ENCODE results near the gene SH3GLB2.
"Not testable (repeated sequence)": the region's sequence is repeated elsewhere in the genome, so short reads cannot be mapped to it uniquely, and the experiment has no call there.

Gene SH3GLB2

GRCh38 chr9:128987805-128988204 lies 40.3 kb downstream of the SH3GLB2 start:
- DNase-seq, result no peak

- DNase-seq, result no peak
These were observed 41.5 kb downstream of the SH3GLB2 start for GRCh38 chr9:128986671-128987070.

GRCh38 chr9:128983536-128983935 lies 44.6 kb downstream of the SH3GLB2 start:
- DNase-seq, result no peak

DNA sequence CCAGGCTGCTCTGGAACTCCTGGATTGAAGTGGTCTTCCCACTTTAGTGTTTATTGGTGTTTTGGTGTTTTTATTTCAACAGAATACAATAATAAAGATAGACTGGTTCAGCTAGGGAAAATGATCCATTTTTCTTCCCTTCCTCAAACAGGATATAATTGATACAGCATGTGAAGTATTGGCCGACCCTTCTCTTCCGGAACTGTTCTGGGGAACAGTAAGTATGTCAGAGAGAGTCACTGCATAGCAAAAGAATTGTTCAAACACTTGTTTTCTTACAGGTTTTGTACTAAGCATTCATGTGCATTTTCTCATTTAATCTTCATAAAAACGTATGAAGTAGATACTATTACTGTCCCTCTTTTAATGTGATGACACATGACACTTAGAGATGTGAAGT lies 49.0 kb downstream of the SH3GLB2 start:
- no peak for DNase-seq

DNA sequence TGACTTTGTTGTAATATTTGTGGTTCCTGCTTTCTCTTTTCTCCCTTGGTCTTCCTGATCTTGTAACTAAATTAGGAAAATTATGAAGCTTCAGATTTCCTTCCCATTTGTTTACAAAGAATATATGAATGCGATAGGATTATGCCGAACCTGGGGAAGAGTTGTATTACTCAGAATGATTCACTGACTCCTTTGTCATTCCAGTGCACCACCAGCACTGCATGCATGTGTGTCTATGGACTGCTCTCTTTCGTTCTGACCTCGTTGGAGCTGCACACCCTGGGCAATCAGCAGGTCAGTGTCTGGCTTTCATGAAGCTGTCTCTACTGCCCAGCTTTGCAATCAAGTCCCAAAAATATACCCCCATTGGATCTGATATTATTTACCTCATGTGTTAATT lies 55.2 kb downstream of the SH3GLB2 start:
- no peak for DNase-seq

- DNase-seq, result no peak
These were observed 58.6 kb downstream of the SH3GLB2 start for GRCh38 chr9:128969491-128969890.

- DNase-seq, result not testable (repeated sequence)
These were observed 66.7 kb downstream of the SH3GLB2 start for GRCh38 chr9:128961403-128961802.
